Activated CD8-positive, alpha-beta memory T cell treated with anti-CD3 and anti-CD28 coated beads, Interleukin-2, amount 50 U/mL, for 1 hour (primary cell): ENCODE results near the gene MRPL44.
"Not testable (repeated sequence)": the region's sequence is repeated elsewhere in the genome, so short reads cannot be mapped to it uniquely, and the experiment has no call there.

Experiments used
- DNase-seq: peaks from one replicate; pipeline ENCODE4 v3.0.0-alpha.2; 2020; ENCODE audit errors: extremely low read depth

Gene MRPL44

DNA sequence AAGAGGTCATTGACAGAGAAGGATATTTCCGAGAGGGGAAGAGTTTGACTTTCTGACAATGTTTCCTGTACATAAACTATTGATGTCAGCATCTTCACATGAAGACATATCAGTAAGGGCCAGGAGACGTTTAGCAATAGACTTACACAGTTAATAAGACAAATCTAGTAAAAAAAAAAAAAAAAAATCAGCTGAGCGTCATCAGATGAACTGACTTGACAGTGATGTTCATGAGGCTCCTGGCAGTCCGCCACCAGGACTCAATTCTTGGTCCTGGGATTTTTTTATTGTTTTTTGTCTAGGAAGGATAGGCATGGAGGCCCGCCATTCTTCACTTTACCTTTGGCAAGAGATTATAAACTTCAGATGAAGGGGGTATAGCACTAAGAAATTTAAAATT lies 14.5 kb downstream of the MRPL44 start:
- no peak for DNase-seq

DNA sequence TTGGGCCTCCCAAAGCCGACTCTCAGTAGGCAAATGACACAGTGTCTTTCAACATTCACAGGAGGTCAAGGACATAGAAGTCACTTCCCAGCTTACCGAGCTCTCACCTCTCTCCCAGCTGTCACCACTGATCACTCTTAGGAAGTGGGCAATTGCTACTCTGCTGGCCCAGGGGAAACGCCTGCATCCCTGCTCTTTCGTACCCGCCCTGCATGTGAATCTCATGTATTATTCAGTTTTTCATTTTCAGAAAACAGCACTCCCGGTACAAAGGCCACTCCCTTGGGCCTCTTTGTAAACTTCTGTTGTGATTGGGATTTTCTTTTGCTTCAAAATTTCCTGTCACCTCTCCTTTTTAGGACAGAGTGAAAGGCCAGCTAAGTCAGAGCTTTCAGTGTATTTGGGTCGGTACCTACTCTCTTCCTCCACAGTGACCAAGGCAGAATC lies 15.4 kb downstream of the MRPL44 start:
- DNase-seq = no peak

DNA sequence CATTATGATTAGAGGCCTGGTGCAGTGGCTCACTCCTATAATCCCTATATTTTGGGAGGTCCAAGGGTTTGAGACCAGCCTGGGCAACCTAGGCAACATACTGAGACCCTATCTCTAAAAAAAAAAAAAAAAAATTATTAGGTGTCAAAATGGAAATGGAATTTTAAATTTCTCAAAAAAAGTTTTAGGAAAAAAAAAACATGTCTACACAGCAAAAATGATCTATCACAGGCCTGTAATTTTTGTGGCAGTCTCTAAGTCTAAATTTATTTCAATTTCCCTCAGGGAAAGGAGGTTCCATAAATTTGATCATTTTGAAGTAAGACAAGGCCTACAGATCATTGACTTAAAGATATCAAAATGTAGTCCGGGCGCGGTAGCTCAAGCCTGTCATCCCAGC lies 16.3 kb downstream of the MRPL44 start:
- DNase-seq = no peak

DNA sequence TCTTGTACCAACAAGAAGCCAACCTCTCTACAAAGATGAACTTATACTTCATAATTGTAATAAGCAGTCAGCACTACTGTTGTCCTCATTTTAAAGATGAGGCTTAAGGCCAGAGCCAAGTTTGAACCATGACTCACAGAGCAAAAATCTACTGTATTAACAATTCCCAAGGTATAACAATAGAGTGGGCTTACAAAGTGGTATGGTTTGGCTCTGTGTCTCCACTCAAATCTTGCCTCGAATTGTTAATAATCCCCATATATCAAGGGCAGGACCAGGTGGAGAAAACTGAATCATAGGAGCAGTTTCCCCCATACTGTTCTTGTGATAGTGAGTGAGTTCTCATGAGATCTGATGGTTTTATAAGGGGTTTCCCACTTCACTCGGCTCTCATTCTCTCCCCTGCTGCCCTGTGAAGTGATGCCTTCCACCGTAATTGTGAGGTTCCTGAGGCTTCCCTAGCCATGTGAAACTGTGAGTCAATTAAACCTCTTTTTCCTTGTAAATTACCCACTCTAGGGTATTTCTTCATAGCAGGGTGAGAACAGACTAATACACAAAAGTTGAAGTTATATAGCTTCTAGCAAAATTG lies 19.5 kb downstream of the MRPL44 start:
- no peak for DNase-seq

DNA sequence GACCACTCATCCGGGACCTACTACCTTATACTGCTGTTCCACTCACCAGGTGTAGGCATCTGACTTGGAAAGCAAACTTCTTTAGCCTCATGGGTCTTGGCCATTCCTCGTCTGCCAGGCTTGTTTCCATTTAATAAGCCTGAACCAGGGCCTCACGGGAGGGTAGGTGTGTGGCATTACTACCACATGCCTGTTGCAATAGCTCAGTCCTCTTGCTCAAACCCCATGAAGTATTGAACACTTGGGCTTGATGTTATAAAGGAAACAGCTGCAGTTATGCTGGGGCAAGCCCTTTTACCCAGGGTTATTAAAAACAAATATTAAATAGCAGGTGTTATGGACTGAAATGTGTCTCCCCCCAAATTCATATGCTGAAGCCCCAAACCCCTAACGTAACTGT lies 21.2 kb downstream of the MRPL44 start:
- no peak for DNase-seq

DNA sequence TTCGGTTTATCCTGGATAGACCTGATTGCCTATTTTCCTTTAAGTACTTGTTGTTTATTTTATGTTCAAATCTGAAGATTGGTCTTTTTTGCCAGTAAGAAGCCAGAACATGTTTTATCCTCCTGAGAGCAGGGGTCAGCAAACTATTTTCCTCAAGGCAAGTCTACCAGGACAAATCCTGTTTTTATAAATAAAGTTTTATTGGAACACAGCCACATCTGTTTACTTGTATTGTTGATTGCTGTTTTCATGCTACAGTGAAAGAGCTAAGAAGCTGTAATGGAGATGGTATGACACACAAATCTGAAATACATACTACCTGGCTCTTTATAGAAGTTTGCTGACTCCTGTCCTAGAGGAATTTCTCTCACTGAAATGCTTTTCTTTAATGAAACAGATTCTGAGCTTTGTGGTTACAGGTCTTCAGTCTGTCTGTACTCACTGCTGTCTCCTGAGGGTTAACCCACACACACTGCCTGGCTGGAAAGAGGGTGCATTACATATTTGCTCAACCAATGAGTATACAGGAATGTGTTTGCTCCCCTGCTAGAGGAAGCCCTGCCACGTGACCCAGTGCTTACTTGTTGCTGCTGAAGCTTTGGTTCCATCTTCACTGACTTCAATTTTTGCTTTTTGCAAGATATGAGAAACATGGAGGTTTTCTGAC lies 22.6 kb downstream of the MRPL44 start:
- no peak for DNase-seq

DNA sequence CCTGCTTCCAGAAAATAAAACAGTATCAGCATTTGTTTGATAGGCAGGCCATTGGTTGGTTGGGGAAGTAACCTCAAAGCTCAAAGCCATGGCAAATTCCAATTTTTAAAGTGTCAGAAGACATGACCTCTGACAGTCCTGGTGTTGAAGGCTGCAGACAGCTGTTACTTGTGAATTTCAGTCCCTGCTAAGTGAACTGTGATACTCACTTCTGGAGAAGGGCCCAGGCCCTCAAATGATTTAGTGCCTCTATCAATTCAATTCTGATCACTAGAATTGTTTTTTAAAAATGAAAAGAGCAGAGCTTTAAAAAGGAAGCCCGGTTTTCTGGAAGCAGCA lies 23.1 kb downstream of the MRPL44 start:
- DNase-seq = no peak

DNA sequence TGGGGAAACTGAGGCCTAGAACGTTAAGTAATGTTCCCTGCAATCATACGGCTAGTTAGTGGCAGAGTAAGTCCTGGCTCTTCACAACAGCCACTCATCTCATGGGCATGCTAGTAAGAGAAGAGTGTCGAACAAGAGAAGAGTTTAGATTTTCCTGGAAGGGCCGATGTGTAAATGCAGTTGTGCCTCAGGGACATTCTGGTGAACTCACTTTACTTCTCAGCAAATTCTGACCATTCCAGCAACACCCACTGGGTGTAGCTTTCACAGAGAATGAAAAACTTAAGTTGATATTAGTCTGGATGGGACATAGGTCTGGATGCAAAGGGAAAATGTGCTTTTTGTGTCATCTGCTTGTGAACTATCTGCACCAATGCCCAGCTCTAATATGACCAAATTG lies 23.5 kb downstream of the MRPL44 start:
- DNase-seq = no peak

DNA sequence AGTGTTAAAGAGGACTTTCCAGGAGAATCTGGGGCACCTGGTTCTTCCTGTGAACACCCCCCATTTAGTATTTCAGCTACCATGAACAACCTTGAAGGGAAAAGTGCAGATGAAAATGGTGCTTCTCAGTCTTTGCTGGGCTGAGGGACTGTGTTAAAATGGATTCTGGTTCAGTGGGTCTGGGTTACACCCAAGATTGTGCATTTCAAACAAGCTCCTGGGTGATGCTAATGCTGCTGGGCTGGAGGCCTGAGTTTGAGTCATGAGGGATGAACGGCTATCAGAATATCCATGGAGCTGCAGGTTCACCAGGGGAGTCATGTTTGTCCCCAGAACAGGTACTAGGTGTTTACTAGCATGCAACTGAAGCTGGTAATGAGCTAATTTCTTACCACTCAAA lies 24.0 kb downstream of the MRPL44 start:
- no peak for DNase-seq

DNA sequence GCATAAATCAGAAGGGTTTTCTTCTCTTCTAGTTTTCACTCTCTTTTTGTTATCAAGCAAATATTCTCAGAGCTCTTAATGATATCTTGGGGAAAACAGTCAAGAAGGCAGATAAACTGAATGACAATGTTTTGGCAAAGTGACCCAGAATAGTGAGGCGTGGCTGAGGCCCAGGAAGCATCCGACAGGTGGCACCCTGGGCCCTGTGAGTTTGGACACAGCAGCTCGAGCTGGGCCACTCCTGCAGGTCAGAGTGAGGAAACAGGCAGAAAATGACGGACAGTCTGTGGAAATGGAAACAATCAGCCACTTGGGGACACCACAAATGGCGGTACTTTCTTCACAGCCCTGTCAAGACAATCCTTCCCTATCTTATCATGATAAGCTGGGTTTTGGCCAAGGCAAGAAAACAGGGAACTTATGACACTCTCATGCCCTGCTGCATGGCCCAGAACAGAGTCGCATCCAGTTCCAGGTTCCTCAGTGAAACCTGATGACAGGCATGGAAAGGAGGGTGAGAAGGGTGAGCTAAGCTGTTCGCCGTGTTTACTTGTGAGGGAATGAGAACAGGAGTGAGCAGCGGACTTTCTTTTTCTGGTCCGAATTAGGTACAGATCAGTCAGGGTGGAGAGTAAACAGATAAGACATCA lies 32.1 kb downstream of the MRPL44 start:
- DNase-seq = no peak

DNA sequence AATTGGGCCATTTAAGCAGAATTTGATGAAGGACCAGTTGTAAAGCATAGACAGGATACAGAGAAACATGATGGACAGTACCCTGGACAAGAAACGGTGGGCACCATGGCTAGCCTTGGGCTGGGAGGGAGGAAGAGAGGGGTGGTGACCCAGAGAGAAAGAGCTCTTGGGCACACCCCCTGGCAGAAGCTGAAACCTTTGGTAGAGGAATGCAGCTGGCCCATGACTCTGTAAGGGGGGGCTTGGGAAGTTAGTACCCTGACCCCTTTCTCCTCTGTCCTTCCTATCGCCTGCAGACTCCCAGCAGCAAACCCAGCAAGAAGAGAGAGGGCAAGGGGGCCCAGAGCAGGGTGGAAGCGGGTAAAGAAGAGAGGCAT lies 32.6 kb downstream of the MRPL44 start:
- no peak for DNase-seq

DNA sequence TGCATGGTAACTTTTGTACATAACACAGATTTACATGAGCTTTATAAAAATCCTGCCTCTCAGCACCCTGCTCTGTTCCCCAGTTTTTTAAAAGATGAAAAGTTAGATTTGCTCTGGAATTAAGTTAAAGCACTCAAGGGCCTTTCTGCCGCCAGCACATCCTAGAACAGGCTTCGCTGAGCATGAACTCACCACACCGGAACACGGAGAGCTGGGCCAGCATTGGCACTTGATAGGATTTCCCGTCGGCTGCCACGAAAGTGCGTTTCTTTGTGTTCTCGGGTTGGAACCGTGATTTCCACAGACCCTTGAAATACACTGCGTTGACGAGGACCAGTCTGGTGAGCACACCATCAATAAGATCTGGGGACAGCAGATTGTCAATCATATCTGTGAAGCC lies 34.3 kb downstream of the MRPL44 start:
- DNase-seq = no peak

DNA sequence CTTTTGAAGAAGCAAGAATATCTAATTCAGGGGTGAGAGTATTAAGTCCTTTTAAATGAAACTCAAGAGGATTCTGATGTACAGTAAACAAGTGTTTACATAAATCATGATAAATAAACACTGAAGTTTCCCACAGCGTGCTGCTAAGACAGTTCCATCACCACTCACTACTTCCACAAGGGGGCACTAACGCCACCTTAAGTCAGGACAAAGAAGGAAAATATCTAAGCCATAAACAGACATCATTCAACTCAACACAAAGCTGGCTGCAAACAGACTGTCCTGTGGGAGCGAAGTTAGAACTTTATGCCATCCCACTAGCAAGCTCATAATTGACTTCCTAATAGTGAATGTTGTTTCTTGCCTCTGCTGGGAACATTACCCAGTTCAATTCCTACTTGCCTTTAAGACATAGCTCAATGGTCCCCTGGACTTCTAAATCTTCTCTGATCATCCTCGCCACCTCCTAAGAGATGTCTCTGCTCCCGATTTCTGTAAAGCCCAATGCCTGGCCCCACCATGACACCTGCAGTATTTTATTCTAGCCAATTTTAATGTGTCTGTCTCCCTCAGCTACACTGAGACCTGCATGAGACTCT lies 36.5 kb downstream of the MRPL44 start:
- peak; percentile 31 for DNase-seq

DNA sequence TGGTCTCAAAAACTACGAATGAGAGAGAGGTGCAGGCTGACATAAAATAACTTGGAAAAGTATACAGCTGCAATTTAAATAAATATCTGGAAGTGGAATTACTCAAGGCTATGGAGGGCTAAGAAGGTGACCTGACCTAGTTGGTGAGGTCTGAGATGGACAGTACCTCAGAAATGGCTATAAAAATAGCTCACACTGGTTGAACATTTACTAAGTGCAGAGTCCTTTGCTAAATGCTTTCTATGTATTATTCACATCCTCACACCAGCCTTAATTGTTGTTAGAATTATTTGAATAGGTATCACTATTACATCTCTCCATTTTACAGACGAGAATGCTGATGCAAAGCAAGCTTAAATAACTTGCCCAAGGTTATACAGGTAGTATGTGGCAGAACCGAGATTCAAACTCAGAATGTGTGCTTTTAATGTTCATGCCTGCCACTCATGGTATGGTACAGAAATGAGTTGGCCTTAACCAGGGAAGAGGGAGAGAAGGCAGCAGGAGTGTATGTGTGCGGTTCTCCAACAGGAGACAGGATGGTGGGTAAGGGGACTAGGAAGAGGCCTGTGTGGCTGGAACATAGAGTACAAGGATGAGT lies 37.4 kb downstream of the MRPL44 start:
- DNase-seq = no peak

DNA sequence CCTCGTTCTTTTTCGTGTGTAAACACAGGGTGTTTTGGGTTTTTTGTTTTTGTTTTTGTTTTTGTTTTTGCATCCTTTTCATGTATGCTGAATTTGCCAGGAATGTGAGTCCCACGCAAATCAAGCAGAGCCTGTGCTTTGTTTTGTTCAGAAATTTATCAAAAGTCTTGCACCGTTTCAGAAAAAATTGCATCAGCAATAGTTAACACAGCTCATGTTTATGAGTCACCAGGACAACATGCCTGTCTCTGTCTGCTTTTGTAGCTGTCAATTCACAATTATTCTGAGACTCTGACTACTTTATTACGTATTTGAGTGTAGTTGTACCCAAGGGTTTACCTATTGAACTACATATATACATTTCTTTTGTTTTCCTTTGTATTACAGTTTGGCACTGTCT lies 38.3 kb downstream of the MRPL44 start:
- DNase-seq = no peak

DNA sequence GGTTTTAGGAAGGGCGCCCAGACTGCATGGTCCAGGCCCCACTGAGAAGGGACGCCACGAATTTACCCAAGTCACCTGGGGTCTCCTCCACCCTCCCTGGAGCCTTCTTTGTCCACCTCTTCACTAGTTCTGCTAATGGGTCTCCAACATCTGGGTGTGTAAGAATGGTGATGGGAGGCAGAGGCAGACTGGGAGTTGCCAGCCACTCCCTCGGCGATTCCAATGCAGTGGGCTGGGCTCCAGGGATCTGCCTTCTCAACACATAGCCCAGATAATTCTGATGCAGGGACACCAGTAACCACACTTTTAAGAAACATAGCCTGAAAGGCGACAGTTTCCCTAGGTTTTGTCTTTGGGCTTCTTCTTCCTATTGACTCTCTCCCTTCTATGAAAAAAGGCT lies 39.1 kb downstream of the MRPL44 start:
- DNase-seq = no peak

DNA sequence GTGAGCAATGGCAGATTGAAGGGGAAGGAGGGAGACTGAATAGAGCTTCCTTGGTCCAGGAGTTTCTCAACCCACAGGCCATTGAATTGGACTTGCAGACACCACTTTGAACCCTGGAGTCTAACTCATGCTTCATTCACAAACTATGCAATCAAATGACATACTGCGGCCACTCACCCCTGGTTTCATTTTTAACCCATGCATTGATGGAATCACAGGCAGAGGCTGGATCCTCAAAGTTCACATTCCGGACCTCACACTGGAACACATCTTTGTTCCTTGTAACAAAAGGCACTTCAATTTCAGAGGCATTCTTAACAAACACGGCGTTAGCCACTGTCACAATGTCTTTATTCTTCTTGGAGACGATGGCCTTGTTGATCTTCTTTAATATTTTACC lies 40.7 kb downstream of the MRPL44 start:
- no peak for DNase-seq

DNA sequence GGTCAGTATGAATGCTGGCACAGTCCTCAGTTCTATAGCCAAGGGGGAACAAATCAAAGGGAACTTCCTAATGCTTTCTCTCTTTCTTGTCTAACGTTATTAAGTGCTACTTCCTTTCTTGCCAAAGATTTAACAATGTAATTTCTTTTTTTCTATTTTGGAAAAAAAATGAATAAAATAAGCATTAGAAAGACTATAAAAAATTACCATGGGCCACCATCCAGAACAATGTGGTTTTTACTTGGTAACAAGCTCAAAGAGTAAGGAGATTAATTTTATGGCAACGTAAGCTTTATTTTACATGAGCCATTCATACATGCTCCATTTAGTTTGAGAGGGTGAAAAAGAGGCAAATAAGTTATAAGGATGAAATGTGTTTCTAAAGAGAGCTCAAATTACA lies 41.7 kb downstream of the MRPL44 start:
- DNase-seq = no peak

DNA sequence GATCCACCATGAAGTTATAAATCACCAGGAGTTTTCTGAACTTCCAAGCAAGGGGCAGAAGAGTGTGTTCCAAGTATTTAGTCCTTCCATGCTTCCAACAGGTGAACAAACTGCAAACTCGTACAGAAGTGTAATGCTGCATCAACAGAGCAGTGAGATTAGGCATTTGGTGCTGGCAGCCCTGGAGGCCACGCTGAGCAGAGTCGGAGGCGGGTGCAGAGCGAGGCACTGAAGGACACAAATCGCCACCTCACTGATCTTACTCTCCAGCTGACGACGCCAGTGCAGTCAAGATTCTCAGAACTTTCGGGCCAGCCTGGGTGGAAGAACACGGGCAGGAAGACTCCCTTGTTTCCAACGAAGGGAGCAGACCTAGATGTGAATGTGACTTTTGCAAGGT lies 42.6 kb downstream of the MRPL44 start:
- DNase-seq = no peak

DNA sequence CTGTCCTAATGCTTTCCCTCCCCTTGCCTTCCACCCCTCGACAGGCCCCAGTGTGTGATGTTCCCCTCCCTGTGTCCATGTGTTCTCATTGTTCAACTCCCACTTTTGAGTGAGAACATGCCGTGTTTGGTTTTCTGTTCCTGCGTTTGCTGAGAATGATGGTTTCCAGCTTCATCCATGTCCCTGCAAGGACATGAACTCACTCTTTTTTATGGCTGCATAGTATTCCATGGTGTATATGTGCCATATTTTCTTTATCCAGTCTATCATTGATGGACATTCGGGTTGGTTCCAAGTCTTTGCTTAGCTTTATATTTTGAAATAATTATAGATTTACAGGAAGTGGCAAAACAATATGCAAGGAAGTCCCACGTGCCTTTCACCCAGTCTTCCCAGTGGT lies 43.4 kb downstream of the MRPL44 start:
- DNase-seq = not testable (repeated sequence)

DNA sequence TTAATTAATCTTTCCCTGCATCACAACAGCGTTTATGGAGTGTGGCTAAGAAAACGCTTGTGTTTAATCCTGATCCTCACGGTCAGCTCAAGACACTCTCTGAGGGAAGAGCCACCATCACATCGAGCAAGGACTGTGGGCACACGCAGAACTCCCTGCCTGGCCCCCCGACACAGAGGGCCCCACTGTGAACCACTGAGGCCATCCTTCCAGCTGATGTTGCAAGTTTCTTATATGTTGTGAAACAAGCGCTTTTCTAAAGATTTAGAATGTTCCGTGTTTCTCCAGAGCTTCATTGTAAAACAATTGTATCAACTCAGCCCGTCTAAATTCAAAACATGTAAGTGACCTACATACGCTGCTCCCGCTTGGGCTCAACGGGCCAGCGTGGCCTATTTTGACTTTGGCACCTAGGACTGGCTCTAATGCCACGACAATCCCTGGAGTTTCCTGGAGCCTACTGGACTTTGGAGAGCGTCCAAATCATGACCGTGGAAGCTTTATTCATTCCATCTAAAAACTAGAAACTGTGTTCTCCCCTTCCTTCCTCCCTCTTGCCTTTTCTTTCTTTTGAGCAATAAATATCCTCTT lies 46.9 kb downstream of the MRPL44 start:
- DNase-seq = no peak

DNA sequence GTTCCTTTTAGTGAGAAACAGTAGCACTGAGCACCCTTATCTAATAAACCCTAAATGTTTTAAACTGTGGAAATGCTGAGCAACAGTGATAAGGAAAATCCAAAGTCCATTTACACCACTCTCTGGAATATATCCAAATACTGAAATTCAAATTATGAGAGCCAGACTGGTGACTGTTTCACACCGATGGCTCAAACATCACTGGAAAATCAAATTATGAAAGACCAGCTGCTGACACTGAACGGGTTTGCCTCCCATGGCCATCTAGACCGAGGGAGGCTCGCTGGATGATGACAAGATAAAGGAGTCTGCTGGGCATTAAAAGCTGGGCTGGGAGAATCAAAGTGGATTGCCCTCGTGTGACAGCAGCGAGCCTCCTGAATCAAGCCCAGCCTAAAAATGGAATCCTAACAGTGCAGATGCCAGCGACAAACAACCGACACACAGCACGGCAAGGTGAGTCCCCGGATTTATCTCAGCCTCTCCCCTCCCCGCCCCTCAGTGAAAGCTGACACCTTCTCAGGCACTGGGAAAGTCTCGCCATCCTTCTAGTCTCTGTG lies 51.5 kb downstream of the MRPL44 start:
- DNase-seq = no peak
